IMR-90 (cell line): ENCODE data around the gene SFSWAP. TPM values are rescaled to one million over a fixed set of nuclear protein-coding genes. Genes with fewer than 3 reads are reported as not detected.
"Not testable (repeated sequence)": the region's sequence is repeated elsewhere in the genome, so short reads cannot be mapped to it uniquely, and the experiment has no call there.

Experiments
- ATAC-seq: fragments of 200-7000 bp; cut with Tn5 transposase; 2 replicates; pipeline ENCODE4 v1.9.1; 2020; ENCODE audit warnings: low read depth, mild to moderate bottlenecking, moderate library complexity
- BruUV-seq: library from RNA; stranded (reverse); fragments of 400-500 nt; replicated peaks from 2 replicates; lab custom pipeline; 2021; lab: Mats Ljungman, UMichigan
- CTCF ChIA-PET: fragments of 300-600 bp; formaldehyde crosslinking; extraction: SDS; loops from one replicate; lab custom pipeline; 2021; ENCODE audit warnings: antibody characterized with exemption; lab: Yijun Ruan, JAX
- POLR2A ChIA-PET: fragments of 300-600 bp; sonication (Branson Sonifier 250); formaldehyde crosslinking; loops from one replicate; lab custom pipeline; 2022; ENCODE audit warnings: antibody characterized with exemption; ENCODE audit not compliant: unreplicated experiment; lab: Charles Lee
- DNase-seq: peaks from one replicate; pipeline ENCODE4 v3.0.0; 2013
- H2AFZ ChIP-seq: replicated peaks from 2 replicates; pipeline ENCODE3; 2013; ENCODE audit warnings: low read length, mild to moderate bottlenecking; ENCODE audit not compliant: poor library complexity
- H2AK5ac ChIP-seq: 2 replicates; pipeline ENCODE4 v1.6.1; 2013; ENCODE audit warnings: low read depth, low read length, inconsistent platforms
- H2AK9ac ChIP-seq: replicated peaks from 2 replicates; pipeline ENCODE3; 2013; ENCODE audit warnings: mild to moderate bottlenecking, low read depth, low read length, moderate library complexity; ENCODE audit not compliant: poor library complexity
- H2BK120ac ChIP-seq: 2 replicates; pipeline ENCODE4 v1.6.1; 2013; ENCODE audit warnings: low read depth, low read length, inconsistent platforms
- H2BK15ac ChIP-seq: 3 replicates; pipeline ENCODE4 v1.6.1; 2013; ENCODE audit warnings: low read depth, low read length, inconsistent platforms
- H2BK20ac ChIP-seq: 2 replicates; pipeline ENCODE4 v1.6.1; 2013; ENCODE audit warnings: low read depth, mild to moderate bottlenecking, inconsistent platforms, low read length, moderate library complexity
- H2BK5ac ChIP-seq: 2 replicates; pipeline ENCODE4 v1.6.1; 2013; ENCODE audit warnings: mild to moderate bottlenecking, low read depth, low read length, inconsistent platforms; ENCODE audit not compliant: poor library complexity, severe bottlenecking
- H3K14ac ChIP-seq: replicated peaks from 2 replicates; pipeline ENCODE4 v1.6.1; 2013; ENCODE audit warnings: low read depth, low read length, inconsistent platforms
- H3K18ac ChIP-seq: 2 replicates; pipeline ENCODE4 v1.6.1; 2013; ENCODE audit warnings: low read depth, low read length, control low read depth
- H3K23ac ChIP-seq: 2 replicates; pipeline ENCODE4 v1.6.1; 2013; ENCODE audit warnings: low read depth, low read length, inconsistent platforms
- H3K27ac ChIP-seq: 2 replicates; pipeline ENCODE4 v1.5.1; 2013; ENCODE audit warnings: mild to moderate bottlenecking, control low read depth, low read length; ENCODE audit not compliant: insufficient read depth
- H3K27me3 ChIP-seq: 2 replicates; pipeline ENCODE4 v1.6.1; 2013; ENCODE audit warnings: low read length; ENCODE audit not compliant: control insufficient read depth, insufficient read depth
- H3K36me3 ChIP-seq: 2 replicates; pipeline ENCODE4 v1.6.1; 2013; ENCODE audit warnings: low read length, mixed read lengths; ENCODE audit not compliant: control insufficient read depth, insufficient read depth
- H3K4ac ChIP-seq: 2 replicates; pipeline ENCODE4 v1.6.1; 2013; ENCODE audit warnings: low read depth, low read length, inconsistent platforms
- H3K4me1 ChIP-seq: 2 replicates; pipeline ENCODE4 v1.6.1; 2013; ENCODE audit warnings: low read length, mixed read lengths; ENCODE audit not compliant: control insufficient read depth, insufficient read depth
- H3K4me2 ChIP-seq: 2 replicates; pipeline ENCODE4 v1.6.1; 2013; ENCODE audit warnings: low read depth, mild to moderate bottlenecking, control low read depth, low read length, moderate library complexity
- H3K4me3 ChIP-seq: 2 replicates; pipeline ENCODE4 v1.5.1; 2013; ENCODE audit warnings: low read depth, mild to moderate bottlenecking, control low read depth, low read length, moderate library complexity; ENCODE audit not compliant: insufficient read depth
- H3K56ac ChIP-seq: 2 replicates; pipeline ENCODE4 v1.6.1; 2013; ENCODE audit warnings: low read length, inconsistent platforms; ENCODE audit not compliant: insufficient read depth; ENCODE audit errors: extremely low read depth
- H3K79me1 ChIP-seq, 2 experiments: 2 replicates each; pipeline ENCODE4 v1.6.1; 2013; ENCODE audit warnings: low read length in 2 of 2, inconsistent platforms in 1 of 2, low read depth in 1 of 2
- H3K9ac ChIP-seq: 2 replicates; pipeline ENCODE4 v1.6.1; 2013; ENCODE audit warnings: low read depth, low read length, control low read depth
- H3K9me1 ChIP-seq: 2 replicates; pipeline ENCODE4 v1.6.1; 2013; ENCODE audit warnings: low read length, inconsistent platforms; ENCODE audit not compliant: insufficient read depth
- H3K9me3 ChIP-seq: 2 replicates; pipeline ENCODE4 v1.6.1; 2013; ENCODE audit warnings: low read length; ENCODE audit not compliant: control insufficient read depth, insufficient read depth
- H4K20me1 ChIP-seq: 2 replicates; pipeline ENCODE4 v1.6.1; 2013; ENCODE audit warnings: low read length, inconsistent platforms; ENCODE audit not compliant: insufficient read depth
- H4K5ac ChIP-seq: 2 replicates; pipeline ENCODE4 v1.6.1; 2013; ENCODE audit warnings: mild to moderate bottlenecking, low read depth, low read length, control low read depth
- H4K8ac ChIP-seq, 2 experiments: 2 replicates each; pipeline ENCODE4 v1.6.1; 2013; ENCODE audit warnings: low read depth in 2 of 2, low read length in 2 of 2, control low read depth in 1 of 2, inconsistent platforms in 1 of 2
- H4K91ac ChIP-seq: 2 replicates; pipeline ENCODE4 v1.6.1; 2013; ENCODE audit warnings: low read depth, low read length, inconsistent platforms; ENCODE audit not compliant: insufficient read depth
- WGBS, 2 experiments: methylation state at CpG; one replicate each; pipeline versions ENCODE4 v1.1.5 to v1.1.7; 2013; ENCODE audit warnings: missing lambda C conversion rate in 2 of 2; ENCODE audit not compliant: insufficient read length in 1 of 2; ENCODE audit errors: extremely low coverage in 2 of 2; 5-methylcytosine and 5-hydroxymethylcytosine counted together
- dilution Hi-C: fragments of 300-500 bp; cut with HindIII; formaldehyde crosslinking; loops from one replicate; pipeline ENCODE4 v1.14.3; 2018; ENCODE audit warnings: low sequenced_read_pairs; ENCODE audit not compliant: unreplicated experiment
- in situ Hi-C: fragments of 300-500 bp; cut with MboI; formaldehyde crosslinking; loops from 3 replicates; pipeline ENCODE4 v1.14.3; 2019; ENCODE audit warnings: low sequenced_read_pairs, inconsistent platforms, mixed read lengths
- intact Hi-C: fragments of 100-400 bp; cut with micrococcal nuclease; formaldehyde crosslinking; loops from 2 replicates; pipeline ENCODE4 v1.10.0; 2022
- polyA plus RNA-seq, 3 experiments: library from polyadenylated mRNA; depleted of rRNA; stranded (reverse); fragments of >200 nt; gene quantifications; 2 replicates each; pipeline ENCODE4 v1.2.3, GENCODE V29; 2012; ENCODE audit warnings: low replicate concordance in 1 of 3
- total RNA-seq: library from RNA; depleted of rRNA; stranded (reverse); fragments of >200 nt; gene quantifications from 2 replicates; pipeline ENCODE4 v1.2.3, GENCODE V29; 2012

Gene SFSWAP
- total and polyA plus RNA-seq, 2 of the 4 experiments (the other 2 are of a cell fraction) = 19.7 to 22.4 TPM

DNA sequence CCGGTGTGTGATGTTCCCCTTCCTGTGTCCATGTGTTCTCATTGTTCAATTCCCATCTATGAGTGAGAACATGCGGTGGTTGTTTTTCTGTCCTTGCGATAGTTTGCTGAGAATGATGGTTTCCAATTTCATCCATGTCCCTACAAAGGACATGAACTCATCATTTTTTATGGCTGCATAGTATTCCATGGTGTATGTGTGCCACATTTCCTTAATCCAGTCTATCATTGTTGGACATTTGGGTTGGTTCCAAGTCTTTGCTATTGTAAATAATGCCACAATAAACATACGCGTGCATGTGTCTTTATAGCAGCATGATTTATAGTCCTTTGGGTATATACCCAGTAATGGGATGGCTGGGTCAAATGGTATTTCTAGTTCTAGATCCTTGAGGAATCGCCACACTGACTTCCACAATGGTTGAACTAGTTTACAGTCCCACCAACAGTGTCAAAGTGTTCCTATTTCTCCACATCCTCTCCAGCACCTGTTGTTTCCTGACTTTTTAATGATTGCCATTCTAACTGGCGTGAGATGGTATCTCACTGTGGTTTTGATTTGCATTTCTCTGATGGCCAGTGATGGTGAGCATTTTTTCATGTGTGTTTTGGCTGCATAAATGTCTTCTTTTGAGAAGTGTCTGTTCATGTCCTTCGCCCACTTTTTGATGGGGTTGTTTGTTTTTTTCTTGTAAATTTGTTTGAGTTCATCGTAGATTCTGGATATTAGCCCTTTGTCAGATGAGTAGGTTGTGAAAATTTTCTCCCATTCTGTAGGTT lies 98.8 kb downstream of the SFSWAP start:
- CTCF ChIA-PET, H3K9ac ChIP-seq, H3K4me1 ChIP-seq, intact Hi-C loops, H4K20me1 ChIP-seq, ATAC-seq, H3K4me3 ChIP-seq, DNase-seq, POLR2A ChIA-PET, H2BK20ac ChIP-seq, H3K4me2 ChIP-seq, H3K23ac ChIP-seq, dilution Hi-C loops, H3K27ac ChIP-seq, H2AK9ac ChIP-seq, H4K8ac ChIP-seq, H3K27me3 ChIP-seq, in situ Hi-C loops, H3K4ac ChIP-seq, H2BK5ac ChIP-seq, H2AFZ ChIP-seq, H2BK15ac ChIP-seq, H3K79me1 ChIP-seq, BruUV-seq, H4K5ac ChIP-seq, H3K14ac ChIP-seq, H4K91ac ChIP-seq, H3K18ac ChIP-seq, H3K56ac ChIP-seq, H3K36me3 ChIP-seq, H2AK5ac ChIP-seq, H3K9me3 ChIP-seq, H2BK120ac ChIP-seq, H3K9me1 ChIP-seq: not testable (repeated sequence)
- WGBS, 2 experiments = no CpG with 5 or more reads among the region's 9 CpGs
